Activated T-cell treated with anti-CD3 and anti-CD28 coated beads, Interleukin-2, amount 50 U/mL, for 72 hours (primary cell): ENCODE measurements around the gene CZIB. TPM values are rescaled to one million over a fixed set of nuclear protein-coding genes. Genes with fewer than 3 reads are reported as not detected.
"Not testable (repeated sequence)": the region's sequence is repeated elsewhere in the genome, so short reads cannot be mapped to it uniquely, and the experiment has no call there.

Experiments
- ATAC-seq, 2 donors: fragments of 150-1000 bp; cut with Tn5 transposase; replicated peaks in 1 of 2; 2 replicates each; pipeline ENCODE4 v1.10.0; 2021; ENCODE audit warnings: moderate library complexity in 2 of 2, mild to moderate bottlenecking in 1 of 2
- DNase-seq, 2 donors: peaks; one replicate each; pipeline ENCODE4 v3.0.0; 2021 to 2022; ENCODE audit warnings: mixed read lengths in 1 of 2
- H3K27ac Mint-ChIP-seq: one replicate; pipeline ENCODE4 v1.8.0; 2022; ENCODE audit warnings: mild to moderate bottlenecking, moderate library complexity, mixed read lengths
- H3K27me3 Mint-ChIP-seq: one replicate; pipeline ENCODE4 v1.8.0; 2022; ENCODE audit warnings: low read depth, mixed read lengths
- H3K36me3 Mint-ChIP-seq, 2 donors: one replicate each; pipeline ENCODE4 v1.8.0; 2022; ENCODE audit warnings: mixed read lengths in 2 of 2, mild to moderate bottlenecking in 1 of 2; ENCODE audit not compliant: insufficient read depth in 2 of 2
- H3K4me1 Mint-ChIP-seq: one replicate; pipeline ENCODE4 v1.8.0; 2022; ENCODE audit warnings: low read depth, mixed read lengths
- H3K4me3 Mint-ChIP-seq, 2 donors: one replicate each; pipeline ENCODE4 v1.8.0; 2022; ENCODE audit warnings: mild to moderate bottlenecking in 2 of 2, mixed read lengths in 2 of 2, moderate library complexity in 2 of 2
- H3K9me3 Mint-ChIP-seq, 2 donors: one replicate each; pipeline ENCODE4 v1.8.0; 2022; ENCODE audit warnings: mixed read lengths in 2 of 2
- total RNA-seq, 2 donors: library from RNA; stranded (reverse); gene quantifications; one replicate each; pipeline ENCODE4 v1.2.3, GENCODE V29; 2022

CZIB gene
- total RNA-seq, 2 donors from 2014 or later: 43.1 to 43.4 TPM

DNA sequence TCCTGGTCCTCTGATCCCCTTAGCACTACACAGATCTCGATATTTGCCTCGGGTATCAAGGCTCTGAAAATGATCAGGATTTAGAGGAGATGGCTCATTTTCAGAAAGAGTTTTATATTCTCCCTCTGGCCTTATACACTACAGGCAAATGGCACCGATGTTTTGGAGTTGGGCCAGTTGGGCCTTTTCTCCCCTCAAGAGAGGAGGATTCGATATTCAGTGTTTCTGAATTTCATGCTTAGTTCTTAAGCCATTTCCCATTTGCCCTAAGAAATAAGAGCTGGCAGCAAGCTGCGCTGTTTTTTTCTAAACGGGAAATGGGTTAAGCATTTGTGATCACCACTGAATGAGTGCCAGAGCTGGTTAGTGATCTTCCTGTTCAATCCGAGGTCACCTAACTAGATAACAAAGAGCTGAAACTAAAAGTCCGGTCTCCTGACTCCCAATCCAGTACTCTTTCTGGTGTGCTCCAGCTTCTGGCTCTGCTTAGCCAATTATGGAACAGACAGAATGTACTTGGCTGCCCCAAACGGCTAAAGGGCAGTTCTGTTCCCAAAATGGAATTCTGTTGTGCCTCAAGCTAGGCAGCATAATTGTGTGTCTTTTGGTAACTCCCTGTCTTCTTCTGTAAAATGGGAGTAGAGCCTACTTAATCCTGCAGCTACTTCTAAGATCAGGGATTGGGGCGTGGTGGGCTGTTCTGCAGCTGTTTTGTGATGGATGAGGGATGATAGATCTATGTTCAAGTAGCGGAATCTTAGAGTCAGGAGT, 25.0 kb downstream of the CZIB start:
- H3K36me3 Mint-ChIP-seq: peaks cover 11 to 13% of the 10 kb centered on the region in 2 donors
- H3K27me3 Mint-ChIP-seq: no peaks in the 10 kb centered on the region
- no peak for ATAC-seq
- H3K4me3 Mint-ChIP-seq: peak overlapping the region; percentile 90 to 96
- peaks cover 26% of the 10 kb centered on the region for H3K4me1 Mint-ChIP-seq
- no peaks in the 10 kb centered on the region for H3K9me3 Mint-ChIP-seq
- DNase-seq: no peak
- no peak overlapping the region for H3K27ac Mint-ChIP-seq

DNA sequence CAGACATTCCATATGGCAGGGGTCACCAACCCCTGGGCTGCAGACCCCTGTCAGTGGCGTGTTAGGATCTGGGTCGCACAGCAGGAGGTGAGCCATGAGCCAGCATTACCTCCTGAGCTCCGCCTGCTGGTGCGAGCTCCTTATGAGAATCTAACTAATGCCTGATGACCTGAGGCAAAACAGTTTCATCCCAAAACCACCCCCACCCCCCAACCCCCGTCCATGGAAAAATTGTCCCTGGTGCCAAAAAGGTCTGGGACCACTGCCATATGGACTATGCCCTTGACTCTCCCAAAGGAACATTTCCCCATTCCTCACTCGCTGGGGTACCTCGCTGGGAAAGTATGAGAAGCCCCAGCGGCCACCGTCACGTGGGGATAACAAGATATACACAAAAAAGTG, 30.2 kb downstream of the CZIB start:
- Mint-ChIP-seq H3K36me3 (no peaks in the 10 kb centered on the region), H3K4me1 (peaks cover 3% of the 10 kb centered on the region), H3K4me3 (no peak overlapping the region), H3K27ac (no peak overlapping the region), H3K27me3 (peaks cover 13% of the 10 kb centered on the region), H3K9me3 (no peaks in the 10 kb centered on the region)
- DNase-seq (no peak), ATAC-seq (no peak)

DNA sequence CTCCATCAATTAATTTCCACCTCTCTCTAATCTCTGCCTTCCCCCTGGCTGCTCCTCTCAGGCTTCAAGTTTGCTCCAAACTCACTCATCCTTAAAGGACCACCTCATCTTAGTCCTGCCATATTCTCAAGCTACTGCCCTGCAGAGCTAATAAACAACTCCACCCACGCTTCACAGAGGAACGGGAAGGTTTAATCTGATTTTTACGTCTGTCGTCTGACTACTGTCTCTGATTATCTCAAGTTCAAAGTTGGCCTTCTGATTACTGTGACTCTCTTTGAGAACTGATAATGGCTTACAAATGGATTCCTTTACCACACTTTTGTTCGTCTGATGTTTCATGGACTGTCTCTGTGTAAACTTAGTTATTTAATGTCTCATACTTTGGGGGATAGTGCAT, 31.4 kb downstream of the CZIB start:
- H3K4me3 Mint-ChIP-seq: no peak overlapping the region
- peaks cover 13% of the 10 kb centered on the region for H3K27me3 Mint-ChIP-seq
- no peak for ATAC-seq

DNA sequence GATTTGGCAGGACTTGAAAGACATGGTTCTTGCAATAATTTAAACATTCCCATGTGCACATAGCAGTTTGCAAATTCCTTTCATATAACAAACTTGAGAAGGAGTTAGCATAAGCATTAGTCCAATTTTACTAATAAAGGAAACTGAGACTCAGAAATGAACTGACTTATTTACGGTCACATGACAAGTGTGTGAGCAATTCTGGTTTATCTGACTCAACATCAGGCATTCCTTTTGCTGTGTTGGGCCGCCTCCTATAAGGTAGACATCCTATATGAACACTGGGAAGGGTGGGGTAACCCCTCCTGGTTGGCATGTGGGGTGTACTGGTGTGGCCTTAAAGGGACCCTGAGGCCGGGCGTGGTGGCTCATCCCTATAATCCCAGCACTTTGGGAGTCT, 32.3 kb downstream of the CZIB start:
- DNase-seq (no peak), ATAC-seq (no peak)
- peaks cover 3% of the 10 kb centered on the region for H3K4me1 Mint-ChIP-seq
- H3K9me3 Mint-ChIP-seq: no peaks in the 10 kb centered on the region
- H3K36me3 Mint-ChIP-seq: no peaks in the 10 kb centered on the region
- H3K27me3 Mint-ChIP-seq: peaks cover 13% of the 10 kb centered on the region
- no peak overlapping the region for H3K27ac Mint-ChIP-seq
- no peak overlapping the region for H3K4me3 Mint-ChIP-seq

More for the DNA sequence above, 31.4 kb downstream of the CZIB start:
- DNase-seq: no peak
- Mint-ChIP-seq H3K4me1 (peaks cover 3% of the 10 kb centered on the region), H3K27ac (no peak overlapping the region), H3K36me3 (no peaks in the 10 kb centered on the region), H3K9me3 (no peaks in the 10 kb centered on the region)

DNA sequence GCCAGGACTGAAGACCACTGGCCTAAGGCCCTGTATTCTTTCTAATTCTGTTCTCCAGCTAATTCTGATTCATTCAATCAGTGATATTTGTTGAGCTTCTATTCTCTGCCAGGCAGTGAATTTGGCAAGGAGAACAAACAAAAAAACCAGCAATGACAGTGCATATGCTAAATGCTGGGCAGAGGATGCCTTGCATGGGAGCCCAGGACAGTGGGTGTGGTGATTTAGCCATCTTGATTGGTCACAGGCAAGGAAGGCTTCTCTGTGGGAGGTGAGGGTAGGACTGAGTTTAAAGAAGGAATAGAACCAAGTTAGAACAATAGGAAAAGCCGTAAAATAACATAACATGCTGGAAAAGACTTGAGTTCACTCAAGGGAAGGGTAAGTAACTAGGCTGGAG, 33.0 kb downstream of the CZIB start:
- no peak overlapping the region for H3K4me3 Mint-ChIP-seq
- peaks cover 3% of the 10 kb centered on the region for H3K4me1 Mint-ChIP-seq
- no peak for ATAC-seq
- no peak for DNase-seq
- H3K27ac Mint-ChIP-seq: no peak overlapping the region
- H3K27me3 Mint-ChIP-seq: peaks cover 13% of the 10 kb centered on the region
- H3K36me3 Mint-ChIP-seq: no peaks in the 10 kb centered on the region
- no peaks in the 10 kb centered on the region for H3K9me3 Mint-ChIP-seq

DNA sequence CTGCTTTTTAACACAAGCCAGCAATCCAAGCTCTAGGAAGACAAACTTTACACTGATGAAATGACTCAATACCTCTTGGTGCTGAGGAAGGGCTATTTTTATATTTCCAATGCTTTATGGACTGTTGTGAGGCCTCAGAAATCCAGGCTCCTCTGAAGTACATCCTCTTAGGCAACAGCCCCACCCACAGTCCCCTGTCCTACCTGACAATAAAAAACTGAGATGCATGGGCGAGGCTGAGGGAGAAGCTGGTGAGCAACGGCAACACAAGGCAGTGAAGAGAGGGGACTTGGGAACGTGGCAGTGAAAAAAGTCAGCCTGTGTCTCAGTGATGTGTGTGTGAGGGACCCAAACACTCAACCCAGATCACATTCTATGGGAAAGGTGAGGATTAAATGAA, 33.9 kb downstream of the CZIB start:
- Mint-ChIP-seq H3K4me1 (peaks cover 3% of the 10 kb centered on the region), H3K27ac (no peak overlapping the region), H3K4me3 (no peak overlapping the region), H3K27me3 (peaks cover 13% of the 10 kb centered on the region), H3K9me3 (no peaks in the 10 kb centered on the region), H3K36me3 (no peaks in the 10 kb centered on the region)
- DNase-seq: no peak
- no peak for ATAC-seq

DNA sequence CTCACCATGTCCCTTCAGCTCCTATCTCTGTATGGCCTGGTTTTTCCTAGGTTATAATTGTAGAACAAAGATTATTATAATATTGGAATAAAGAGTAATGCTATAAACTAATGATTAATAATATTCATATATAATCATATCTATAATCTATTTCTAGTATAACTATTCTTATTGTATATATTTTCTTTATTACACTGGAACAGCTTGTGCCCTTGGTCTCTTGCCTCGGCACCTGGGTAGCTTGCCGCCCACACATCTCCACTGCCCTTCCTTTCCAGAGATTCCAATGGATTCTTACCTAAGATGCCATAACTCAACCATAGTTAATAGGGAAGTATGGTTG, 34.5 kb downstream of the CZIB start:
- H3K36me3 Mint-ChIP-seq, DNase-seq, H3K27ac Mint-ChIP-seq, H3K4me1 Mint-ChIP-seq, ATAC-seq, H3K9me3 Mint-ChIP-seq, H3K4me3 Mint-ChIP-seq: not testable (repeated sequence)
- H3K27me3 Mint-ChIP-seq: peaks cover 16% of the 10 kb centered on the region

DNA sequence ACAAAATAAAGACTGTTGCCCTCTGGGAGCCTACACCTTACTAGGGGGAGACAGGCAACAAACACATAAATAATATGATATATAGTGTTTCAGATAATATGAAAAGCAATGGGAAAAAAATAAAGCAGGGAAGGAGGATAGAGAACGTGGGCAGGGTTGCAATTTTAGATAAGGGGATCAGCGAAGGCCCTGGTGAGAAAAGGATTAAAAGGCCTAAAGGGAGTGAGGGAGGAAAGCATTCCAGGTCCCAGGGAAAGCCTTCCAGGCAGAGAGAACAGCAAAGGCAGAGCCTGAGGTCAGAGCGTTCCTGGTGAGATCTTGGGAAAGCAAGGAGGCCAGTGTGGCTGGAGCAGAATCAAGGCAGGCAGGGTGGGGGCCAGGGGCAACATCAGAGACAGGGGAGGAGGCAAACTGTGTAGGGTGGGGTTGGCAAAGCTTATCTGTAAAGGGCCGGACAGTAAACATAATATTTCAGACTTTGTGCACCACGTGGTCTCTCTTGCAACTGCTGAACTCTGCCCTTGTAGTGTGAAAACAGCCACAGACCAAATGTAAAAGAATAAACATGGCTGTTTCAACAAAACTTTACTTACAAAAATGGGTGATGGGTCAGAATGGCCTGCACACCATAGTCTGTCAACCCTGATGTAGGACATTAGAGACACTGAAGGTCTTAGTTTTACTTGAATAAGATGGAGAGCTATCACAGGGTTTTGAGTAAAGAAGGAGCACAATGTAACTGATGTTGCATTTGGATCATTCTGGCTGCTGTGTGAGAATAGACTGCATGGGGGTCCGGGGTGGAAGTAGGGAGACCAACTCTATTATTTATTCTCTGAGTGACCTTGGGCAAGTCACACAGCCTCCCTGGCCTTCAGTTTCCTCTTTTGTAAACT, 37.1 kb downstream of the CZIB start:
- DNase-seq: no peak
- H3K4me3 Mint-ChIP-seq: no peak overlapping the region
- H3K27me3 Mint-ChIP-seq: peaks cover 24% of the 10 kb centered on the region
- no peak for ATAC-seq
- no peaks in the 10 kb centered on the region for H3K9me3 Mint-ChIP-seq
- no peak overlapping the region for H3K27ac Mint-ChIP-seq
- H3K4me1 Mint-ChIP-seq: peaks cover 3% of the 10 kb centered on the region
- no peaks in the 10 kb centered on the region for H3K36me3 Mint-ChIP-seq

DNA sequence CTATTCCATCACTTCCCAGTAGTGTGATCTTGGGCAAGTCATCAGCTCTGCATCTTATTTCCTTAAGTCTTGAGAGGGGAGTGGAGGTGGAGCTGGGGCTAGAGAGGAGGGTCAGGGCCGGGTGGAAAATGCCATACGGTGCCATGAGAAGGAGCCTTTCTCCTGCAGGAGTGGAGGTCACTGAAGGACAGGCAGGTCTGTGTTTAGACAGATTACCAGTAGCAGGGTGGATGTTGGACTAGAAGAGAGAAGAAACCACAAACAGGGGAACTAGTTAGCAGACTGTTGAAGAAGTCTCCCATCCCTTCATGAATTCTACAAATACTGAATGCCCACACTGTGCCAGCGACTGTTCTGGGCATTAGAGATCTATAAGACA, 37.7 kb downstream of the CZIB start:
- DNase-seq (no peak), ATAC-seq (no peak)
- Mint-ChIP-seq H3K36me3 (no peaks in the 10 kb centered on the region), H3K4me1 (peaks cover 3% of the 10 kb centered on the region), H3K27ac (no peak overlapping the region), H3K4me3 (no peak overlapping the region), H3K27me3 (peaks cover 23% of the 10 kb centered on the region), H3K9me3 (no peaks in the 10 kb centered on the region)

DNA sequence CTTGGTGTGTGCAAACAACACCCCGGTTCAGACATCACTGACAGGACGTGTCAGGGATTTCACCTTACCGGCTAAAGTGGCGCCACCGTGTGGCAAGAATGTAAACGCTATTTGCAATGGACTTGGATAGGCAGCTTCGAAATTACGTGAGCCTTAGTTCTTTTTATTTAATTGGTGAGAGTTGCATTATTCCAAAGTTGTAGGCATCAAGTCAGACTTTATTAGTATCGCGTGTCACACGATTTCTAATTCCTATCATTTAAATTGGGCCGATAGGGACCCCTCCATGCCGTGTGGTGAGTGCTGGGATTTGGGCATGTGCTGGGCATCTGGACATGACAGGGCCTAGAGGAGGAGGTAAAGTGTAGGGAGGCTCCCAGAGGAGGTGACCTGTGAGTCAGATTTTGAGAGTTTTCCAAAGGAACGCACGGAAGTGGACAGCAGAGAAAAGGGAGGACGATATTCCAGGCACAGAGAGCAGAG, 38.3 kb downstream of the CZIB start:
- Mint-ChIP-seq H3K9me3 (no peaks in the 10 kb centered on the region), H3K4me3 (no peak overlapping the region), H3K4me1 (no peaks in the 10 kb centered on the region), H3K27ac (no peak overlapping the region), H3K27me3 (peaks cover 22% of the 10 kb centered on the region), H3K36me3 (no peaks in the 10 kb centered on the region)
- ATAC-seq (peak; percentile 80 to 81), DNase-seq (peak; percentile 84 to 88)

DNA sequence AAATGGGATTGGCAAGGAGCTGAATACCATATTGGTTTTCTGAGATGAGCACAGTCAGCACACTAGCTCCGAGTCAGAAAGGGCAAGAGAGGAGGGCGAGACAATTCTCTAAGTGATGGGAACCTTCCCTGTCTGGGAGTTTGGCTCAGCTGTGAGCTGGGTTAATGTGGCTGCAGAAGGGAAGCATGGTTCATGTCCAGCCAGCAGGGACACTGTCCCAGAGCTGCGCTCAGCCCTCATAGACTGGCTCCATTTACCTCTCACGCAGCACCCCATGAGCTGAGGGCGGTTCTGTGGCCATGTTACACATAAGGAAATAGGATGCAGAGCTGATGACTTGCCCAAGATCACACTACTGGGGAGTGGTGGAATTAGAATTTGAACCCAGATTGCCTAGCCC, 39.5 kb downstream of the CZIB start:
- no peak for DNase-seq
- Mint-ChIP-seq H3K27ac (no peak overlapping the region), H3K9me3 (no peaks in the 10 kb centered on the region), H3K36me3 (no peaks in the 10 kb centered on the region), H3K27me3 (peaks cover 27% of the 10 kb centered on the region), H3K4me3 (no peak overlapping the region), H3K4me1 (no peaks in the 10 kb centered on the region)
- no peak for ATAC-seq

DNA sequence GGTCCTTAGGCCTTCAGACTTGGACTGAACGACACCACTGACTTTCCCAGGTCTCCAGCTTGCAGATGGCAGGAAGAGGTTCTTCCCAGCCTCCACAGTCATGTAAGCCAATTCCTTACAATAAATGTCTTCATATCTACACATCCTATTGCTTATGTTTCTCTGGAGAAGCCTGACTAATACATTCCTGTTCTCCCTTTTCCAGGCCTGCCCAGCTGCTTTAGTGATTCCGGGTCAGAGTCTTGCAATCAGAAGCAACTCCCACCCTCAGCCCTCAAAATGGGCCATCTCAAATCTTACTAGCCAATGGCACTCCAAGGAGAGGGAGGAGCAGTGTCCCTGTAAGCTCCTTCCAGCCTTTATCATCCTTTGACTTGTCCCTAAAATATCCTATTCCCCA, 40.2 kb downstream of the CZIB start:
- DNase-seq (no peak), ATAC-seq (no peak)
- H3K27ac Mint-ChIP-seq: no peak overlapping the region
- peaks cover 31% of the 10 kb centered on the region for H3K27me3 Mint-ChIP-seq
- H3K9me3 Mint-ChIP-seq: no peaks in the 10 kb centered on the region
- H3K36me3 Mint-ChIP-seq: no peaks in the 10 kb centered on the region
- H3K4me1 Mint-ChIP-seq: no peaks in the 10 kb centered on the region
- H3K4me3 Mint-ChIP-seq: no peak overlapping the region

DNA sequence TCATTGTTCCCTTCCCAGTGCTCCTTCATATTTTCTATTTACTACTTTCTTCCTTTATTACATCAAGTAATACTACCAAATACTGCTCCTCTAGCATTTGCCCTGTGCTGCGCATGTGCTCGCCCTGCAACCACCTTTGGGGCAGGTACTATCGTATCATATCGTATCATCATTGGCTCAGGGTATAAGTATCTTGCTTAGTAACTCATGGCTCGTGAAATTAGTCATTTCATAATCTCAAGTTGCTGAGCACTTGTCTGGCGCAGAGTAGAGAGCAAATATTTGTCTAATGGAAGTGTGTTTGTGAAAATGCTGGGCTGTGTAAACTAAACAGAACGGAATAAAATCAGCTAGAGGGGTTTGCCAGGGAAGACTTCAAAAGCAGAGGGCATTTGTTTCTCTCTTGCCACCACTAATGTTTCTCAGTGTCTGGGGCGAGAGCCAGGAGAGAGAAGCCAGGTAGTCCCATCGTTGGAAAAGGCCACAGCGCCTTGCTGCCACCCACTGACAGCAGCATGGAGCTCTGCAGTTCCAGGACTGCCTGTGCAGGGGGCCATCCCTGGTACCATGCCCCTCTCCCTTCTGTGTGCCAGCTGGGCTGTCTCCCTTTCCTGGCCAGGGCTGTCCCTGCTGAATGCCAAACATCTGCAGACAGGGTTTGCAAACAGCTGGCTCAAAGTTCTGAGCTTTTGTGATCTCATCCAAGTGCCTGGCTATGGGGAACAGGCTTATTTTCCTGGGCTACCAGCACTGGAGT, 43.8 kb downstream of the CZIB start:
- no peak overlapping the region for H3K4me3 Mint-ChIP-seq
- no peak overlapping the region for H3K27ac Mint-ChIP-seq
- DNase-seq: no peak
- H3K27me3 Mint-ChIP-seq: peaks cover 50% of the 10 kb centered on the region
- H3K9me3 Mint-ChIP-seq: no peaks in the 10 kb centered on the region
- ATAC-seq: no peak
- peaks cover 5% of the 10 kb centered on the region for H3K4me1 Mint-ChIP-seq
- H3K36me3 Mint-ChIP-seq: no peaks in the 10 kb centered on the region
